ENCODE results near the gene MTR.

- TF ChIP-seq CTCF (IDR thresholded peaks at IDR 0.05) (no peak), POLR2A (IDR thresholded peaks at IDR 0.05) (no peak)
These were observed 147.3 kb downstream of the MTR start for GRCh38 chr1:236942431-236942830.

All from thyroid gland (tissue), 4 donors.